Smooth muscle cell (in vitro differentiated cells): ENCODE measurements around the gene INO80E. TPM values are rescaled to one million over a fixed set of nuclear protein-coding genes. Genes with fewer than 3 reads are reported as not detected.

Experiments
- DNase-seq: peaks from one replicate; lab custom pipeline; 2025; ENCODE audit not compliant: unreplicated experiment; lab: John Stamatoyannopoulos, UW
- H2AFZ ChIP-seq: fragments of 200-600 bp; sonication (generic); 2 replicates; pipeline ENCODE4 v1.6.0; 2016; ENCODE audit warnings: antibody characterized with exemption, low read depth, mild to moderate bottlenecking
- H3F3A ChIP-seq: fragments of 200-600 bp; sonication (generic); 2 replicates; pipeline ENCODE4 v1.6.0; 2017; ENCODE audit warnings: antibody characterized with exemption, low read depth
- H3K27ac ChIP-seq: fragments of 200-600 bp; sonication (generic); 2 replicates; pipeline ENCODE4 v1.5.1; 2016; ENCODE audit warnings: low read depth, mild to moderate bottlenecking
- H3K27me3 ChIP-seq: fragments of 200-600 bp; sonication (generic); 2 replicates; pipeline ENCODE4 v1.6.1; 2016; ENCODE audit warnings: low read depth, mild to moderate bottlenecking
- H3K36me3 ChIP-seq: fragments of 200-600 bp; sonication (generic); 2 replicates; pipeline ENCODE4 v1.5.1; 2016; ENCODE audit warnings: low read depth
- H3K4me1 ChIP-seq: fragments of 200-600 bp; sonication (generic); 2 replicates; pipeline ENCODE4 v1.5.1; 2016; ENCODE audit warnings: low read depth
- H3K4me2 ChIP-seq: fragments of 200-600 bp; sonication (generic); 2 replicates; pipeline ENCODE4 v1.6.0; 2016; ENCODE audit warnings: mild to moderate bottlenecking
- H3K4me3 ChIP-seq: fragments of 200-600 bp; sonication (generic); 2 replicates; pipeline ENCODE4 v1.5.1; 2016; ENCODE audit warnings: mild to moderate bottlenecking
- H3K79me2 ChIP-seq: fragments of 200-600 bp; sonication (generic); 2 replicates; pipeline ENCODE4 v1.6.0; 2016; ENCODE audit warnings: low read depth, mild to moderate bottlenecking
- H3K9ac ChIP-seq: fragments of 200-600 bp; sonication (generic); 2 replicates; pipeline ENCODE4 v1.6.0; 2016; ENCODE audit warnings: low read depth
- H3K9me3 ChIP-seq: fragments of 200-600 bp; sonication (generic); replicated peaks from 2 replicates; pipeline ENCODE4 v1.5.1; 2016; ENCODE audit warnings: low read depth
- H4K20me1 ChIP-seq: fragments of 200-600 bp; sonication (generic); 2 replicates; pipeline ENCODE4 v1.6.0; 2016; ENCODE audit warnings: low read depth
- WGBS: methylation state at CpG from one replicate; pipeline ENCODE4 v1.1.7; 2016; ENCODE audit warnings: low lambda C conversion rate; 5-methylcytosine and 5-hydroxymethylcytosine counted together
- polyA plus RNA-seq: library from polyadenylated mRNA; unstranded; fragments of >200 nt; fragmentation: Nextera tagmentation; extraction: Ambion mirVana; gene quantifications from 2 replicates; pipeline ENCODE4 v1.2.1, GENCODE V29; 2016
- total RNA-seq: library from RNA; depleted of rRNA; stranded (reverse); fragments of >200 nt; gene quantifications from 2 replicates; pipeline ENCODE4 v1.2.3, GENCODE V29; 2014
- TF ChIP-seq, protein P1 (sequence below): fragments of 200-600 bp; sonication (generic); IDR thresholded peaks from 2 replicates; pipeline ENCODE4 v1.5.1; 2017; ENCODE audit warnings: borderline replicate concordance, mild to moderate bottlenecking, antibody characterized with exemption; ENCODE audit not compliant: insufficient read depth, poor library complexity, severe bottlenecking

INO80E gene
- total and polyA plus RNA-seq, 2 experiments from 2014 or later = 17.7 to 181 TPM

DNA sequence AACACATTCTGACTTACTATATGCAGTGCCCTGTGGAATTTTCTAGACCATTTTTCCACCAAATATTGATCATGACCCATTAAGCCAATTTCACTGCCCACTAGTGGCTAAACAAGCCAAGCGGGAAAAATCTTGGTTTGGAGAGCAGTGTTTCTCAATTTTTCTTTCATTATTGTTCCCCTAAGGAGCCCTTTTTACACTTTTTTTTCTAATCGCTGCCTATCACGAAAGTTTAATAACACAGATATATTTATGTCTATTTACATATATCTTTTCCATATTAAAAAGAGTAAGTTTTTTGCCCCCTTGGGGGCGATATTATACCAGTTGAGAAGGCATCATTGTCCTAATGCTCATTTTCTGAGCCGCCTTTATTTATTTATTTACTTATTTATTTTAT lies 45.8 kb downstream of the INO80E start:
- H3K9ac ChIP-seq = no peak overlapping the region
- WGBS = 50% methylated on average over 5 of the region's 5 CpGs
- no peaks in the 10 kb centered on the region for H3K36me3 ChIP-seq
- no peak overlapping the region for H2AFZ ChIP-seq
- no peak overlapping the region for H3K4me3 ChIP-seq
- DNase-seq = no peak
- no peaks in the 10 kb centered on the region for H3F3A ChIP-seq
- no peaks in the 10 kb centered on the region for H4K20me1 ChIP-seq
- no peak overlapping the region for H3K4me2 ChIP-seq
- H3K27ac ChIP-seq = no peak overlapping the region
- H3K4me1 ChIP-seq = no peaks in the 10 kb centered on the region
- no peaks in the 10 kb centered on the region for H3K9me3 ChIP-seq
- no peaks in the 10 kb centered on the region for H3K79me2 ChIP-seq
- TF ChIP-seq, protein P1, sequence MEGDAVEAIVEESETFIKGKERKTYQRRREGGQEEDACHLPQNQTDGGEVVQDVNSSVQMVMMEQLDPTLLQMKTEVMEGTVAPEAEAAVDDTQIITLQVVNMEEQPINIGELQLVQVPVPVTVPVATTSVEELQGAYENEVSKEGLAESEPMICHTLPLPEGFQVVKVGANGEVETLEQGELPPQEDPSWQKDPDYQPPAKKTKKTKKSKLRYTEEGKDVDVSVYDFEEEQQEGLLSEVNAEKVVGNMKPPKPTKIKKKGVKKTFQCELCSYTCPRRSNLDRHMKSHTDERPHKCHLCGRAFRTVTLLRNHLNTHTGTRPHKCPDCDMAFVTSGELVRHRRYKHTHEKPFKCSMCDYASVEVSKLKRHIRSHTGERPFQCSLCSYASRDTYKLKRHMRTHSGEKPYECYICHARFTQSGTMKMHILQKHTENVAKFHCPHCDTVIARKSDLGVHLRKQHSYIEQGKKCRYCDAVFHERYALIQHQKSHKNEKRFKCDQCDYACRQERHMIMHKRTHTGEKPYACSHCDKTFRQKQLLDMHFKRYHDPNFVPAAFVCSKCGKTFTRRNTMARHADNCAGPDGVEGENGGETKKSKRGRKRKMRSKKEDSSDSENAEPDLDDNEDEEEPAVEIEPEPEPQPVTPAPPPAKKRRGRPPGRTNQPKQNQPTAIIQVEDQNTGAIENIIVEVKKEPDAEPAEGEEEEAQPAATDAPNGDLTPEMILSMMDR = peak; percentile 62
- H3K27me3 ChIP-seq = peaks cover 8% of the 10 kb centered on the region

DNA sequence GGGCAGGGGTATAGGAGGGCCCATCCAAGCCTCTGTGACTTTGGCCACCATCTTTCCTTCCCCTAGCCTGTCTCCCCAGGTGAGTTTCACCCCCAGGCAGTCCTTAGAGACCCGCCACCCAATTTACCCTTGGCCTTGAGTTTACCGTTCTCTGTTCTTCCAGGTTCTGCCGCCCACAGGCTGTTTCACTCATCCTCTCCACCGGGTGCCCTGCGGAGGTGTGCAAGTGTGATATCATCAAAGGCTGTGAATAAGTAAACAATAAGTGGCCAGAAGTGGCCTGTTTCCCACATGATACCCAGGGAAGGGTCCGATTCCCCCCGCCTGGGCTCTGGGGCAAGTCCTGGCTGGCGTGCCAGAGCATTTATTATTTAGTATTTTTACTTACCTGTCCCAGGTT lies 50.1 kb downstream of the INO80E start:
- H3K4me2 ChIP-seq = no peak overlapping the region
- no peak overlapping the region for H3K9ac ChIP-seq
- DNase-seq = no peak
- no peak overlapping the region for H3K27ac ChIP-seq
- no peak overlapping the region for H2AFZ ChIP-seq
- no peaks in the 10 kb centered on the region for H4K20me1 ChIP-seq
- H3K79me2 ChIP-seq = no peaks in the 10 kb centered on the region
- no peak overlapping the region for H3K4me3 ChIP-seq
- 81% methylated on average over 8 of the region's 8 CpGs for WGBS
- peaks cover 3% of the 10 kb centered on the region for H3F3A ChIP-seq
- TF ChIP-seq, protein P1 = no peak
- no peaks in the 10 kb centered on the region for H3K9me3 ChIP-seq
- H3K36me3 ChIP-seq = no peaks in the 10 kb centered on the region
- no peaks in the 10 kb centered on the region for H3K27me3 ChIP-seq
- no peaks in the 10 kb centered on the region for H3K4me1 ChIP-seq

DNA sequence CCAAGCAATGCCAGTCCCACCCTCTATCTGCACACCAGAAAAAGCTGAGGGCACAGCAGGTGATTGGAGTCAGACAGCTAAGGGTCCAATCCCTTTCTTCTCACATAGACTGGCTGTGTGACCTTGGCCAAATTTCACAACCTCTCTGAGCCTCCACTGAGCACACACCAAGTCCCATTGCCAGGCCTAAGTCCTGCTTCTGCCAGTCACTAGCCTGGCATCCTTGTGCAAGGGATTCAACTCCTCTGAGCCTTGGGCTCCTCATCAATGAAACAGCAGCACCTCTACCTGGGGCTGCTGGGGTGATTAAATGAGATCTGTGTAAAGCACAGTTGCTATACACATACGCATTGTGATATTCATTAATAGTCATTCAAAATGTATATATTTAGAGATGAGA lies 50.5 kb downstream of the INO80E start:
- Histone ChIP-seq H3K4me2 (no peak overlapping the region), H3K9ac (no peak overlapping the region), H3K9me3 (no peaks in the 10 kb centered on the region), H3K4me3 (no peak overlapping the region), H3K4me1 (no peaks in the 10 kb centered on the region), H3K79me2 (no peaks in the 10 kb centered on the region), H3K27me3 (no peaks in the 10 kb centered on the region), H3K27ac (no peak overlapping the region), H2AFZ (no peak overlapping the region), H3F3A (peaks cover 4% of the 10 kb centered on the region), H4K20me1 (no peaks in the 10 kb centered on the region), H3K36me3 (no peaks in the 10 kb centered on the region)
- TF ChIP-seq, protein P1 = no peak
- DNase-seq = no peak
- WGBS = 91% methylated on average over 1 of the region's 1 CpG

DNA sequence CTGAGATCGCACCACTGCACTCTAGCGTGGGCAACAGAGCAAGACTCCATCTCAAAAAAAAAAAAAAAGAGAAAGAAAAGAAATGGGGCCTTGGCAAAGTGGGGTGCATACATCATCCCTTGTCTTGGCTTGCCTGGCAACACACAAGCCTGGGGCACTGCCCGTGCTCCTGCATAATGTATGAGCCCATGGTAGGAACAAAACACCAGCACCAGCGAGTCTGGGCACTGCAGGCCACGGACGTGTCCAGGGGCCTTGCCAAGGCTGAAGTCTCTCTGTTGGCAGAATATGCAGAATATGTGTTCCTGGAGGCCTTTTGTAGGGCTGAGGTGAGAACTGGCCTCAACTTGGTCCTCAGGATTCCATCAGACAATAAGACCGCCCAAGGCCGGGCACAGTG lies 53.8 kb downstream of the INO80E start:
- WGBS = 98% methylated on average over 8 of the region's 8 CpGs
- no peak for DNase-seq

More for the DNA sequence above, 53.8 kb downstream of the INO80E start:
- Histone ChIP-seq H3K9ac (no peak overlapping the region), H3K36me3 (no peaks in the 10 kb centered on the region), H3K27ac (no peak overlapping the region), H3K4me2 (no peak overlapping the region), H3K27me3 (no peaks in the 10 kb centered on the region), H3K9me3 (no peaks in the 10 kb centered on the region), H3F3A (peaks cover 13% of the 10 kb centered on the region), H3K4me3 (no peak overlapping the region), H2AFZ (no peak overlapping the region), H4K20me1 (no peaks in the 10 kb centered on the region), H3K79me2 (no peaks in the 10 kb centered on the region), H3K4me1 (peaks cover 8% of the 10 kb centered on the region)
- TF ChIP-seq, protein P1 = no peak
